Stimulated activated CD4-positive, alpha-beta T cell treated with anti-CD3 and anti-CD28 coated beads, TNF-alpha, amount 100 ng/mL, for 4 hours (primary cell): ENCODE data around the gene SORBS1.

Source experiments
- DNase-seq, 3 experiments: peaks; one replicate each; pipeline ENCODE4 v3.0.0-alpha.2; 2020; ENCODE audit warnings: low read depth in 3 of 3

The SORBS1 gene

DNA sequence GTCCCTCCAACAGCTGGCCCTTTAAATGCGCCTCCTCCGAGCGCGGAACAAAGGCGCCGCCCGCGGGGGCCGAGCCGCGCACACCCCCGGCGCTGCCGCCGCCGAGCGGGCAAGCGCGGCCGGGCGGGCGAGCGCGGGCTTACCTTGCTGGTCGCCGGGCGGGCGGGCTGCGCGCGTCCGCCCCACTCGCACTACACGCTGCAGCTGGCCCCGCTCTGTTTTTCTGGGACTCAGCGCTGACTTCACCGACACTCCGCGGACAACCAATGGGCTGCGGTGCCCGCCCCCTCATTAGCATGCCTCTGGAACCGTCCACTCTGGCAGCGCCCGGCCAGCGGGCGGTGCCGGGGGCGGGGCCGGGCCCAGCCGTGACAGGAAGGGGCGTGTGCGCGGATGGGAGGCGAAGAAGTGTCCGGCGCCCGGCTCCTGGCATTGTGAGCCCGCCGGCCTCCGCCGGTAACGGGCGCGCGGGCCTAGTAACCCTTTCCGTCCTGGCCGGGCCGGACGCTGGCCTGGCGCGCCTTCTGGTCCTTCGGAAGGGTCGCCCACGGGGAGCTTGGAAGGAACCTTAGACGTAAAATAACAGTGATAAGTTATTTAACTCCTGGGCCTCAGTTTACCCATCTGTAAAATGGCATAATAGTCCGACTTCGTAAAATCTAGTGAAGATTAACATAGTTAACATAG is at the start of gene SORBS1:
SORBS1 (minus strand) TSS at position 195 of the 687 bp plus-strand sequence. CDS start 120,236 bp downstream, outside the sequence.
- DNase-seq: peak; percentile 53 to 55 (median 55)

DNA sequence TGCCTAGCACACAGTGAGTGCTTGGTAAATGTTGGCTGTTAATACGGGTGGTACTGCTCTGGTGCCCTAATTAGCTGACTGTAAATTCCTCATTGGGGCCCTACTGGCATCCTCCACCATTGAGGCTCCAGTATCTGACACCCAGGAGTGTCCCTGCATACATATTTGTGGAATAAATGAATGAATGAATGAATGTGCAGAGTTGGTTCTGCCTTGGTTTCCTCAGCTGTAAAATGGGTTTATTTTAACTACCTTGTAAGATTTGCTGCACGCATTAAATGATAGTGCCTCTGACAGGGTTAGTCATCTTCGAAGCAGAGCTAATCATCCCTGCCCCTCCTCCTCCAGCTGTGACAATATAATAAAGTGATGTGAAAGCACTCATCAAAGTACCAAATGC is 49.6 kb upstream of the SORBS1 start:
- DNase-seq: no peak

DNA sequence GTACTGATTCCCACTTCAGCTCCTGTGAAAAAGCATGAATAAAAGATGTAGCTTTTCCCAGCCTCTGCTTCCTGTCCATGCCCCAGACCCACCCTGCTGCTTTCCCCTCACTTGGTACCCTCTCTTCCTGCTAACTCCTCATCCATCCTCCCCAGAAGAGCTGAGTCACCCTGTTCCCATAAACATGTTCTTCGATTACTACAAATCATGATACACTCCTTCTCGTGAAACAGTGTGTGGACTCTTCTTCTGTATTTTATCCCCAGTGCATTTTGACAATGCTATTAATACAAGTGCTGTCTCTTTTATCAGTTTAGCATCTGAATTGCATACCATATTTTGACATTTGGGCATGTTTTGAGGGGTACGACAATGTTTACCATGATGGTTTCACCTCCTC is 45.8 kb upstream of the SORBS1 start:
- no peak for DNase-seq

DNA sequence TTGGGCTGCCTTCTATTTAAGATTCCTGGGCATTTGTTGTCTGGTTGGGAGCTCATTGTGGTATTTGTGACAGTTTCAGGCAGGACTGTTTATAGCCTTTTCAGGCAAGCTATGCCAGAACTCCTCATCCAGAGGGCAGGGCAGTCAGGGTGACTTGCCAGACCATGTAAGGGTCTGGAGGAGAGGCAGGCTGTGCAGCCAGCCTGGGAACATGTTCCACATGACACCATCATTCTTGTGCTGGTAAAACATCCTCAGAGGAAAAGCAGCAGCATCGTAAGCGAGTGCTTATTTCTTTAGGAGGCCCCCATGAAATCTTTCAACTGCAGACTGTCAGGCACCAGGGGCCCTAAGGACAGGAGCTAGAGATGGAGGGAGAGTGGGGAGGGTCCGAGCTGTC is 44.0 kb upstream of the SORBS1 start:
- DNase-seq: no peak

DNA sequence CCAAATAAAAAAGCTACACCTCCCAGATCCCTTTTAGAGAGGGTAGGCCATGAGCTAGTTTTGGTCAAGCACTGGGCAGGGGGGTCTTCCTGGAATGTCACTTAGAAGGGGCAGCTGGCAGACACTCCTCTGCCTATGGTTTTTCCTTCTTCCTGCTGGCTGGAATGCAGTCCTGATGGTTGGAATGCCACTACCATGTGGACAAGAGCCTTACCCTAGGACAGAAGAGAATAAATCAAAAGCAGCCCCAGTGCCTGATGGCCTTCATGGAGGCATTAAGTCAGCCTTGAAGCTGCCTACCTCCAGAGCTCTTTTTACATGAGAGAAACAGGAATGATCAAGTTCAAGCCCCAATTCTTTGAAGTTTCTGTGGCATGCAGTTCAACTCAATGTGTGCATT is 43.5 kb upstream of the SORBS1 start:
- no peak for DNase-seq

DNA sequence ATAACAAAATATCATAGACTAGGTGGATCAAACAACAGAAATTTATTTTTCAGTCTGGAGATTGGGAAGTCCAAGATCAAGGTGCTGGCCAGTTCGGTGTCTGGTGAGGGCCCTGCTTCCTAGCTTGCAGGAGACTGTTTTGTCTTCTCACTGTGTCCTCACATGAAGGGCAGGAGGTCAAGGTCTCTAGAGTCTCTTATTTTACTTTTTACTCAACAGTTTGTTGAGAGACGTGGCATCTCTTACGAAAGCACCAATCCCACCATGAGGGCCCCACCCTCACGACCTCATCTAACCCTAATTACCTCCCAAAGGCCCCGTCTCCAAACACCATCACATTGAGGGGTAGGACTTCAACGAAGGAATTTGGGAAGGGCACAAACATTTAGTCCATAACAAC is 41.2 kb upstream of the SORBS1 start:
- no peak for DNase-seq

DNA sequence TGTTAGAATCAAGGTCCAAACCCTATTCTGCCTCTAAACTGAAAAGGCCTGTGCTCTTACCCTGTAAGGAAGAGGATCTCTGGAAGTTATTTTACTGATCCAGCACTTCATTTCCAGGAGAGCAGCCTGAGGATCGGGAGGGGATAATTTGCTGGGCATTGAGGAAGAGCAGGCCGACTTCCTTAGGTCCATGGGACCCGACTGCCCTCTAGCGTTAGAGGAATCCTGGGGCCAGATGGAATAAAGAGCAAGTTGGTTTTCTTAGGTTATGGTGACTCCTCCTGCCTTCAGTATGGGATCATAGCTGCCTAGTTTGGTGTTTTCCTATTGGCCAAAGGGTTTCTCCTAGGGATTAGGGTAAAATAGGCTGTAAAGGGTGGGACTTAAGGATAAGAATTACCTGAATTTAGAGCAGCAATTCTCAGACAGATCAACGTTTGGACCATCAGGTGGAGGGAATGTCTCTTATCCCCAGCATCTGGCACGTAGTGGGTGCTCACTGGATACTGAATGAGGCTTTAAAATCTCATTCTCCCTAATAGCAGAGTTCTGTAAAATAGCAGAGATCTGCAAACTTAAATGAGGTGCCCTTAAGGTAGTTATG is 40.0 kb upstream of the SORBS1 start:
- DNase-seq: peak in 1 of 3 experiments; percentile 8

DNA sequence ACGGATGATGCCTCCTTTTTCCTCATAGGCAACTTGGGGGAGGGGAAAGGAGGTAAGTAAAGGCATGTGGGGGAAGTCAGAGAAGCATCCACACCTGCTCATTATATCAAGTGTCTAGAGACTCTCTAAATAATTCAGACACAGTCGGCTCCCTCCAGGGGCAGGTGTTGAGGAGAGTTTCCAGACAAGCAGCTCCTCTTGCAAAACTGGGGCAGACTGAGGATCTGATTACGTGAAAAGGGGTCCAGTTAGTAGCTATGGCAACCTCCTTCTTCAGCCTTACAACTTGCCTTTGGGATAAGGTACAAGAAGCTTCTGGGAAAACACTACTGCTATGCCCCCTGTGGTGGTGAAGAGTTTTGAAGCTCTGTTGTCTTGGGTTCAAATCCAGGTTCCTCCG is 39.0 kb upstream of the SORBS1 start:
- DNase-seq: no peak

DNA sequence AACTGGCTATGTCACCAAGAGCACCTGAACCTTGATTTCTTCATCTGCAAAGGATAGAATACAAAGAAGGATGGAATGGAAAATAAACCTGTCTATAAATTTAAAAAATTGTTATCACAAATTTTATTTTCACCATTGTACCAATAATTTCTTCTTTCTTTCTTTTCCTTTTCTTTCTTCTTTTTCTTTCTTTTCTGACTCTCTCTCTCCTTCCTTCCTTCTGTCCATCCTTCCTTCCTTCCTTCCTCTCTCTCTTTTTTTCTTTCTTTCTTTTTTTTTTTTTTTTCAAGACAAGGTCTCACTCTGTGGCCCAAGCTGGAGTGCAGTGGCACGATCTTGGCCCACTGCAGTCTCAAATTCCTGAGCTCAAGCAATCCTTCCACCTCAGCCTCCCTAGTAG is 36.6 kb upstream of the SORBS1 start:
- DNase-seq: no peak

DNA sequence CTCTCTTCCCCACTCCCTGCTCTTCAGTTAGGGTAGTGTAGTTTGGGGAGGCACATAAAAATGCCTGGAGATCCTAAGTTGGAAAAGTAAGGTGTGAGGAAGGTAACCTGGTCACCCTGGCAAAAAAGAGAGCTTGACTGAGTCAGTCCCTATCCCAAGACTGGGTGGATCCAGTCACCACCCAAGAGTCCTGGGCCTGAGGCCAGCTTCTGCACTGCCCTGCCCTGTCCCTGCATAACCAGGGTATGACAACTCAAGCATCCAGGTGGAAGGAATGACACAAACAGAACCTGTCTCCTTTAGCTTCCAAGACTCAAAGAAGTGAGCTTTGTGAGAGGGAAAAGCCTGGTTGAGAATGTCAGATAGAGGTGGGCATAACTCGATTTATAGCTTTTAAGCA is 26.9 kb upstream of the SORBS1 start:
- DNase-seq: no peak

DNA sequence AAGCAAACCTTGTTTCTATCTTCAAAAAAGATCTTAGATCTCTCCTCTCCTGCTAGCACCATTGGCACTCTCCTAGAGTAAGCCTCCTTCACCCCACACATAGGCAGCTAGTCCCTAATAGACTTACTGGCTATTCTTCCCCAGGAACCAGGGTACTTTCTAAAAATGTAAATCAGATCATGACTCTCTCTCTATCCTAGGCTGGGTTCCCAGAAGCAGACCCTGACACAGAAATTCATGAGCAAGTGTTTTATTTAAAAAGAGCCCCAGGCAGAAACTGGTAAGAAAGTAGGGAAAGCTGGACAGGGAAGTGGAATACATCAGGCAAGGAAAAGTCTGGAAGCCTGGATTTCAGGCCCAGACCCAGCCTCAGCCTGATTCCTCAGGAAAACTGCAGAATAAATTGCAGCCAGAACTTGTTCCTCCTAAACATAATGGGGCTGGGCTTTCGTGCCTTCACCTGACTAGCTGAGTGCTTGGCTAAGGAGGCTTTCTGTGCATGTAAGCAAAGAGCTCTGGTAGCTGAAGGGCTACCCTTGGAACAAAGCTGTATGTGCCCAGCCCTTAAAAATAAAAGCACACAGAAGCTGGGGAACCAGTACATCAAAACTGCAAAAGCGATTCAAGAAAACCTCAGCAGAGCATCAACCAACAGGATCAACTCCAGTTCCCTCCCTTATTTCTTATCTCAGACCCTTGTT is 18.8 kb upstream of the SORBS1 start:
- DNase-seq: no peak

DNA sequence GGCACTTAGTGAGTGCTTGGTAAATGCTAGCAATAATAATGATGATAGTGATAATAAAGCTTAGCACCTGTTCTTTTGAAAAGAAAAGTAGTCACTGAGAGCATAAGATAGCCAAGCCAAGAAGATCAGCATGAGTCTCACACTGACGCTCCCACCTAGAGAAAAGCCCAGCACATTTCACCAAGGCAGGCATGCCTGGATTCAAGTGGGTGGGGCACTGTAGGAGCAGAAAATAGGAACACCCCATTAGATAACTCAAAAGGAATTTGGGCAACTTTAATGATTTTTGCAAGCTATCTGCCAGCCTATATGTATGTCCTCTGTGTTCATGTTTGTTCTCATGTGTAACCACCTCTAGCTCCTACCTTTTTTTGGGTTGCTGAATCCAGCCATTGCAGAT is 18.1 kb upstream of the SORBS1 start:
- no peak for DNase-seq

DNA sequence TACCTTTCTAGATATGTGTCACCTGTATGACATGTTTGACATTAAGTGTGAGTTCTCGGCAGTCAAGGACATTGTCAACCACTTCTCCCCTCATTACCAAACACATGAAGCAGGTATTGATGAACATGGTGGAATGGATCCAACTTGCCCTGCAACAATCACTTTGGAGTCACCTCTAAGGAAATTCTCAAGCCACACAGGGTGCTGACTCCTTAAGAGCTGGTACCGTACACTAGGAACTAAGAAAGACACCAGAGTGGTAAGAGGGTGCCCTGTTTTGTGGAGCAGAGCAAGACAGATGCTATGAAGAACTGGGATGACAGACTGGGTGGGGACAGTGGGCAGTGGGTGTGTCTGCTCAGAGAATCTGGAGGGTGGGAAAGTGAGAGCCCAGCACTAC is 17.4 kb upstream of the SORBS1 start:
- no peak for DNase-seq

DNA sequence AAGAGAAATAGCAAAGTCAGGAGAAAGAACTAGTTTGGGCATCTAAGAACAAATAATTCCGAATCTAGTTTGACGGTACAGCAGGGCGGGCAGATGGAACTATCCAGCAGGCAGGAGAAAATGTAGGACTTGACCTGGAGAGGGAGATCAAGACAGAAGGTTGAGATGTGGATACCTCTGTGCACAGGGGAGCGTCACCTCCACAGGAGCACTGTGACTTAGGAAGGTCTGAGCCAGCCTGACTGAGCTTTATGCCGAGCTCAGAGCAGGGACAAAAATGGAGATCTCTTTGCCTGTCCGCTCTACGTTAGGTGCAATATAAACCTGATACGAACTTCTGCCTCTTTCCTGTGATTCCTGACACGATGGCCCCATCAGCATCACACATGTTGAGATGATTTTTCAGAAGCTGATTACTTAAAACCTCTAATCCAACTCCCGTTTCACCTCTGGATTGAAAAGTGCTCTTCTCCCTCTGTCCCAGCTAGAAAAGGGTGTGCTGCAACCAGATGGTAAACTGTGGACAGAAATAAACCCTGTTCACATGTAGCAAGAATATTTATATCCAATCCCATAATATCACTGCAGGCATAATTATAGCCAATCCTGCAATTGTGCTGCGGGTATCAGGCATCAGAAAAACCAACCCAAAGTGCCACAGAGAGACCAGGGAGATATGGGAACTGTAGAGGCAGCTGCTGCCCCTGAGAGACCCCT is 13.6 kb upstream of the SORBS1 start:
- no peak for DNase-seq

DNA sequence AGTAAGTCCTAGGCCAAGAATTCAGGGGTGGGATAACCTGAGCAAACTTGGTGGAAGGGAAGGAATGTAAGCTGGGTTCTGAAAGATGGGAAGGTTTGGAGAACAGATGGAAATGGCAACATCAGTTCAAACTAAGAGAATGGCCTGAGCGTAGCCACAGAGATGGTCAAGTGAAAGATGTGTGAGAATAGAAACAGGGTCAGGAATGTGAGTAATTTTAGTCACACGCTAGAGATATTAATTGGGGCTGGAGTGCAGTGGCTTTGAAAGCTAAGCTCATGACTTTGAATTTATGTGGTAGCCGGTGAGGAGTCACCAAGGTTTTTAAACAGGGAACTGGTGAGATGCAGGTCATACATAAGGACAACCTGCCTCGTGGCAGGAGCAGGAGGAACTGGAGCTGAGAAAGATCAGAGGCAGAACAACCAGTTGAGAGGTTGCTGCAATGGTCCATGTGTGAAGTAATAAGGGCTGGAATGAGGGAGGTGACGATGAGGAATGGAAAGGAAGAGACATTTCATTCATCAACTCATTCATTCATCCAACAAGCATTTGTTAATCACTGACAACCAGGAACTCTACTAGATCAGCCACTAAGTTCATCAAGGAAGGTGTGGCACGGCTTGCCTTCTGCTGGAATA is 12.9 kb upstream of the SORBS1 start:
- DNase-seq: no peak

DNA sequence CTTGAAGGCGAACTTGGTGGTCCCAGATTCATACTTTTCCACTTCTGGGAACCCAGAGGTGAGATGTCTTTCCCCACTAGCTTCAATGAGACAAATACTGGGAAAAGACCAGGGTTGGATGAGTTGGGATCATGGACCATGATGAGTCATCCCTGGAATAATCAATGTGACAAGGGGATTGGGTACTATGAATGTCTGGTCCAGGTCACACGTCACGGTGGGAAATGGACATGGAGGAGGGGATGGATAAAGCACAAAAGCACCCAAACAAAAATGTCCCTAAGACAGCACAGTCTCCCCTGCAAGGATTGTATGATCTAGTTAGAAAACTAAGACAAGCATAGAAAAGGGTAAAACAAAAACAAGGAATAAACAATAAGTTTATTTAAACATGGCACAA is 12.4 kb upstream of the SORBS1 start:
- no peak for DNase-seq

DNA sequence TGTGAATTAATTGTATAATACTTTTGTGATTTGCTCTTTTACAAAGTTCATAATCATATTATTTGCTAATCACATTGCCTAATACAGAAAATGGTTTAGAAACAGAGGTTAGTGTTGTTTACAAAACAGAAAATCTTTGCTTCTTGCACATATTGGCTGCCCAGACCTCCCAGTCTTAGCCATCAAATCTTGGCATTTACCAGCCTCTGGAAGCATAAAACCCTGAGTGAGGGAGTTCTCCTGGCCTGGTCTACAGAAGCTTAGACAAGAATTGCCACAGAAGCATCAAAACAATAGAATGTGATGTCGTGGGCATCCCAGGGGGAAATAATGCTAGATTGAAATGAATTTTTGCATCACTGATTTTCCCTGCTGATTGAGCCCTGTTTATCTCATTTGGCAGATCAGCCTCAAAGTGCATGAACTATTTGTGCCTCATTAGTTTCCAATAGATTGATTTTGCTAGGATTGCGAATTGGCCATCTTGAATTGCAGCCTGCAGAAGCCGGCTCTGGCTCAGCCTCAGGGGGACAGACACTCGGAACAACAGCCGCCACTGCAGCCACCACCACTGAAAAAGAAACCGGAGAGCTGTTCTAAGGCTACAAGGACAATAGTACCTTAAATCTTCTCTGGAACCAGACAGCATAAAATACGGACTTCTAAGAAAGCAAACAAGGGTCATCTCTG is 11.1 kb upstream of the SORBS1 start:
- no peak for DNase-seq

DNA sequence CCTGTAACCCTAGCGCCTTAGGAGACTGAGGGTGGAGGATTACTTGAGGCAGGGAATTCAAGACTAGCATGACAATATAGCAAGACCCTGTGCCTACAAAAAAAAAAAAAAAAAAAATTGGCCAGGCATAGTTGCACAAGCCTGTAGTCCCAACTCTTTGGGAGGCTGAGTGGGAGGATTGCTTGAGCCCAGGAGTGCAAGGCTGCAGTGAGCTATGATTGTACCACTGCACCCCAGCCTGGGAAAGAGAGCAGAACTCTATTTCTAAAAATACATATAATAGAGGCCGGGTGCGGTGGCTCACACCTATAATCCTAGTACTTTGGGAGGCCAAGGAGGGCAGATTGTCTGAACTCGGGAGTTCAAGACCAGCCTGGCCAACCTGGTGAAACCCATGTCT is 10.2 kb upstream of the SORBS1 start:
- no peak for DNase-seq

DNA sequence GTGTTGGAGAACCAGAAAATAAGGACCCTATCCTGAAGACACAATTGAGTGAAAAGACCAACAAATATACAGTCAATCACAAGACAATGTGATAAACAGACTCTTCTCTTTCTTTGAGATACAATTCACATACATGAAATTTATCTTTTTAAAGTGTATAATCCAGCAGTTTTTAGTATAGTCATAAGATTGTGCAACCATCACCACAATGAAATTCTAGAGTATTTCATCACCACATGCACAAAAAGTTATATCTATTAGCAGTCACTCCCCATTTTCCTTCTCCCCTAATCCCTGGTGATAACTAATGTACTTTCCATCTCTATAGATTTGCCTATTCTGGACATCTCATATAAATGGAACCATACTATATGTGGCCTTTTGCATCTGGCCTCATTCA is 8.2 kb upstream of the SORBS1 start:
- no peak for DNase-seq

DNA sequence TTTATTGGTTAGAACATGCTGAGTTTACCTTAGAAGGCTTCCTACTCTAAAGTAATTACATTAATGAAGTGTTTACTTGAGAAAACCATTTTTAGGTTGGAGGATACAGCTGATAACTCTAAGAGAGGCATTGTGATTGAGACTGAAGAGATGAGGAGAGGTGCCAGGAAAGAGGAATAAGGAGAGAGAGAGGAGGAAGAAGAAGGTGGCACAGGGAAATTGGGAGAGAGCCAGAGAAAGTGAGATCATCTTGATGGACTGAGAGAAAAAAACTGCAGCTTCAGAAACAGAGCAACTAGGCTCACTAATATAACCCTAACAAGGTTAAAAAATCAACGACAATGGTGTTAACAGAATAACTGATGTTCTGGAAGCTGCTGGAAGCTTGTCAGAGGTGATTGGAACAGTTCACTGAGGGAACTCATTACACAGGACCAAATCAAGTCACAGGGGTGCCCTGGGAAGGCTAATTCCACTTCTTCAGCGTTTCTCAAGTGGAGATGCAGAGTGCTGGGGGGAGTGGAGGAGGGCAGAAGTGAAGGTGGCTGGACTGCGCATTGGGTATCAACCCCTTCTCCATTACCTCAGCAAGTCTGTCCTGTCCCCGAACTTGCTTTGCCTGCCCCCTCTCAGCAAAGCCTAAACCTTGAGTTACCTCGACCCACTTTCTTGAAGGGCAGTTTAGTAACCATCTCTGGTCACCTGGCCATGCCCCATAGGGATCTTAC is 6.9 kb upstream of the SORBS1 start:
- DNase-seq: no peak

DNA sequence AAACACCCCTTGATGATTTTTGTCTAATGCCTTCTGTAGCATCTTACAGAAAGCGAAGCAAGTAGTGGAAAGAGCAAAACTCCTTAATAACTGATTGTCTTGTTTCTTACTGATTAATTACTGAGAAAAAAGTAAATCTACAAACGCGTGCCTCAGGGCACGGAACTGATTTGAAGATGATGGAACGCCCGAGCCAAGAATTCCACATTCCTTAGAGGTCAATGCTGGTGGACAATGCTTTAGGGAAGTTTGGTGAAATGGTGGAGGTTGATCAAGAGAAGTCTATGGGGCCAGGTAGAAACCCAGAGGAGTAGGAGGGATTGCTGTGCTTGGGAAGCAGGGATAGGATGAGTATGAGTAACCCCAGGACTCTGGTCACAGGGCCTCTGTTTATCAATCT is 5.0 kb upstream of the SORBS1 start:
- no peak for DNase-seq
